GM10847 (cell line): ENCODE data around the gene ZNF792.

Experiments used
- POLR2A ChIP-seq: IDR thresholded peaks from 2 replicates; pipeline ENCODE4 v1.6.1; 2011; ENCODE audit not compliant: insufficient read length; ENCODE audit errors: extremely low read depth

Gene ZNF792

DNA sequence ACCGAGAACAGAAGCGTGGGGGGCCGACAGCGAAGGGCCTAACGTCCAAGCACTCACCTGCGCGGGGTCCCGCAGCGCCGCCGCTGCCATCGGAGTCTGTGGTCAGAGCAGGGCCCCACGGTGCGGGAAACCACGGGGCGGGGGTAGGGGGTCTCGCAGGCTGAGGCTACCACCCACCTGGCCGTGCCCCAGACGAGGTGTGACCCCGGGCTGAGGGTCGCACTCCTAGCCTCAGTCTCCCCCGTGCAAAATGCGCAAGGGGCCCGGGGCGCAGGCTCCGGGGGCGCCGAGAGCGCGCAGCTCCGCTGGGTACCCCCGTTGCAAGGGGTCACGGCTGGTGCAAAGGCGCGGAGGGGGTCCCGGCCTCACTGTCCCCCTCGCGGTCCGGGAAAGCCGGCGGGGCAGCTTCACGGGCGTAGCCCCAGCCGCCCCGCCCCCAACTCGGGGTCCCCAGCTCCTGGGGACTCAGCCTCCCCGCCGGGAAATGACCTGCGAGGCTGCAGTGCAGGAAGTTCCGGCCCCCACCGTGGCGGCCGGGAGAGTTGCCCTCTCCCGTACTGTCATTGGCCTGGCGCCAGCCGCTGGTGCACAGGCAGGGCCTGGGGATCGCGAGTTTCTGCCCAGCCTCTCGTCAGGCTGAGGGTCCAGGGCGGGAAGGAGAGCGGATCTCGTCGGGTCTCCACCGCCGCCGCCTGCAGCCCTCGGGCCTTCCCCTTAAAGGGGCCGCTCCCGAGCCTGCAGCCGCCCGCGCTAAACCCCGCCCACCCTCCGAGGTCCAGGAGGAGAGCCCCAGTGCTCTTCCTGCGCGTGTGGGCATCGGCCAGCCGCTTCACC is at the start of gene ZNF792:
ZNF792 (minus strand) TSS at position 657 of the 834 bp plus-strand sequence; CDS start at position 90, 567 bp downstream.
- peak; percentile 41 for TF ChIP-seq POLR2A

DNA sequence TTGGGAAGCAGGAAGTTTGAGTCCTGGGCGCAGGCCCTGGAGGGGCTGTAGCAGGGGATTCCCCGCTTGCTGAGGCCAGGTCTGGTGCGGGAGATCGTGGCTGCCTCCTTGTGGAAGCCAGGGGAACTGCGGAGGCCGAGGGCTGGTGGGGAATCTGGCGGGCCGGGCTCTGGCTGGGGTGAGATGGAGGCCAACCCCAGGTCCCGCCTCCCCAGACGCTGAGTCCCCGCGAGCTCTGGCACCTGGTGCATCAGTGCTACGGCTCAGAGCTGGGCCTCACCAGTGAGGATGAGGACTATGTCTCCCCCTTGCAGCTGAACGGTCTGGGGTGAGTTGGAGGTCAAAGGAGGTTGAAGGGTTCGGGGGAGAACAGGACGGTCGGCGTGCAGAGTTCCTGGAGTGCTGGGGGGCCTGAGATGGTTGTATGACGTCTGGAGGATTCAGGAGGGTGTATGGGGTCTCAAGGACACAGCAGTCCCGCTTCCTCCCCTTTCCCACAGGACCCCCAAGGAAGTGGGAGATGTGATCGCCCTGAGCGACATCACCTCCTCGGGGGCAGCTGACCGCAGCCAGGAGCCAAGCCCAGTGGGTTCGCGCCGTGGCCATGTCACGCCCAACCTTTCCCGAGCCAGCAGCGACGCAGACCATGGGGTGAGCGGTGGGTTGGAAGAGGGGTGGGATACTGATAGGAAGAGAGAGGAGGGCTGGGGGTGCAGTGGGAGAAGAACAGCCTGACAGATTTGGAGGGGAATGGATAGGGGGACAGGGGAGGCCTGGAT is 49.2 kb upstream of the ZNF792 start:
- no peak for TF ChIP-seq POLR2A

DNA sequence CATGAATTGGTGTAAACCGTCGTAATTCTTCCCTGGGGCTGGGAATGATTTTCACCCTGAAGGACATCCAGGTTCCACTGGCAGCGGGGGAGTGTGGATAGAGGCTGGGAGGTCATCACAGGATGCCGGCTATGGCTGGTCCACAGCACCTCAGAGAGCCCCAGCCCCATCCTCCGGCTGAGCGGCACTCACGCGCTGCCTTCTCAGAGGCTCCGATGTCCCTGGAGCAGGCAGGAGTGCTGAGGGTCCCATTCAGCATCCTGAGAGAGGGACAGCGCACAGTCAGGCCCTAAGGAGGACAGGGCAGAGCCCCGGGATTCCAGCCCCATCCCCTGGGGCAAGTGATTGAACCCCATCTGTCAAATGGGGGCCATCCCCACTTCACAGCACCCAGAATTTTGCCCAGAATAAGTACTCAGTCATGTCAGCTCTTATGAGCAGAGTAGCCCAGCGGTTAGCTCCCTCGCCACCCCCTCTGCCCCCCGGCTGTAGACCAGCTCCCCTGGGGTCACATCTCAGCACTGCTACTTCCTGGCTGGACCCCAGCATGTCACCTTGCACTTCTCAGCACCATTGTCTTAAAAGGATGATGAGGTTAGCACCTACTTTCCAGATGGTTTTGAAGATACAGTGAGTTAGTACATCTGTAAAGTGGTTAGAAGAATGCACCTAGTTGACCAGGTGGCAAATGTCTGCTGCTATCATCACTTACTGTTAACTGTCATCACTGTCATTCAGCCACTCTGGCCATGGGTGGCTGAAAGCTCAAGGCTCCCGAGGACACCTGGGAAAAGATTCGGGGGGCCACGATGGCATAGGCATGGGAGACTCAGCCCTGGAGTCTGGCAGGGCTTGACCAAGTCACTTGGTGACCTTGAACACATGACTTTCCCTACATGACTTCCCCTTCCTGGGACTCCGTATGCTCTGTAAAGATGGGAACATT is 48.0 kb upstream of the ZNF792 start:
- TF ChIP-seq POLR2A: no peak

DNA sequence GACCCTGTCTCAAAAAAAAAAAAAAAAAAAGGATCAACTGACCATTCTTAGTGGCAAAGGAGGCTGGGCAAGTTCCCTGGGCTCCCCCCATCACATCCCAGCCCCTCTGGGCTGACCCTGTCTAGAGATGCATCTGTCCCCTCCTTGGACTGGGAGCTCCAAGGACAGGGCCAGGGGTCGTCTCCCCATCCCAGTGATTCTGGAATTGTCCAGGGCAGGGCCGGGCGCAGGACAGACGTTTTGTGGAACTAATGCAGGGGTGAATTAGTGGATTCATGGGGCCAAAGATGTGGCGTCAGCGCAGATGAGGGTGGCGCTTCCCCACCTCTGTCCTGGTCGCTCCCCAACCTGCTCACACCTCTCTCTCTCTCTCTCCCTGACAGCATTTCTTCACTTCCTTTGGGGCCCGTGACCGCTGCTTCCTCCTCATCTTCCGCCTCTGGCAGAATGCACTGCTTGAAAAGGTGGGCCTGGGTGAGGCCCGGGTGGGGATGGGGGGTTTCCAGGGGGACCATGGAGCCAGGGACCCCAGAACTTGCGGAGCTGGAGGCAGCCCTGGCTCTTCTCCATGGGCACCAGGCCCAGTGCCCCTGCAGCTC is 47.2 kb upstream of the ZNF792 start:
- no peak for TF ChIP-seq POLR2A

DNA sequence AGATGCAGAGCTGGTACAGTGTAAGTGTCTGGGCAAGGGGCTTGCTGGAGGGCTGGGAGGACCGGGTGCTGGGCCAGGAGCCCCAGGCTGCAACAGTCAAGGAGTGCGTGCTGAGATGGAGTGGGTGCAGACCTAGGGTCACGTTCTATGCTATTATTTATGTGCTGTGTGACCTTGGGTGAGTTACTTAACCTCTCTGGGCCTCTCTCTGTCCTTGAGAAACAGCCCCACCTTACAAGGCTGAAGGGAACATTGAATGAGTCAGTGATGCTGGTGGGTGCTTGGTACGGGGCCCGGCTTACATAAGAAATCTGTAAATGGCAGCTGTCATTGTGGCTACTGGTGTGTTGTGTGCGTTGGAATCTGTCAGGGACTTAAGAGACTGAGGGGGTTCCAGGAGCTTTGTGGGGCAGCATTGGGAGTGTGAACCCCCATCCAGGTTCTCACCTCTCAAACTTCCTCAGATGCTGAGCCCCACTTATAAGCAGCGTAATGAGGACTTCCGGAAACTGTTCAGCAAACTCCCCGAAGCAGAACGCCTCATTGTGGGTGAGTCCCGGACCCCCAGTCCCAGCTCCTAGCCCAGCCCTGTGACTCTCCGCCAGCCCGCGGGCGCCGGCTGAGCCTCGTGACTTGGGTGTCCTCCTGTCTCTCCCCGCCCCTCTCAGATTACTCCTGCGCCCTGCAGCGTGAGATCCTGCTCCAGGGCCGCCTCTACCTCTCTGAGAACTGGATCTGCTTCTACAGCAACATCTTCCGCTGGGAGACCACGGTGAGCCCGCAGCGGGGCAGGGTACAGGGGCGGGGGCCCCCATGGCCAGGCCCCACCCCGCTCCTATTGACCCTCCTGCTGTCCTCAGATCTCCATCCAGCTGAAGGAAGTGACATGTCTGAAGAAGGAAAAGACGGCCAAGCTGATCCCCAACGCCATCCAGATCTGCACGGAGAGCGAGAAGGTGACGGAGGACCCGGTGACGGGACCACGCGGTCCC is 45.7 kb upstream of the ZNF792 start:
- TF ChIP-seq POLR2A: no peak

DNA sequence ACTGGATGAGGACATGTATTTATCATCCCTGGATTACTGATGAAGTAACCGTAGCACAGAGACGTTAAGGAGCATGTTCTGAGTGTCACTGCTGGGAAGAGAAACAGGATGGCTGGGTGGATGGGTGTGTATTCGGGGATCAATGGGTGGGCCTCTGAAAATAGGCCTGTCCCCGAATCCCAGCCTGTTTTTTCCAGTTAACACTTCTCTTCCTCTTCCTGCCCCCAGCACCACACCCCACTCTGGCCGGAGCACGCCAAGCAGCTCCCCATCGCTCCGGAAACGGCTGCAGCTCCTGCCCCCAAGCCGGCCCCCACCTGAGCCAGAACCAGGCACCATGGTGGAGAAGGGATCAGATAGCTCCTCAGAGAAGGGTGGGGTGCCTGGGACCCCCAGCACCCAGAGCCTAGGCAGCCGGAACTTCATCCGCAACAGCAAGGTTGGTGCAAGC is 44.9 kb upstream of the ZNF792 start:
- TF ChIP-seq POLR2A: no peak

DNA sequence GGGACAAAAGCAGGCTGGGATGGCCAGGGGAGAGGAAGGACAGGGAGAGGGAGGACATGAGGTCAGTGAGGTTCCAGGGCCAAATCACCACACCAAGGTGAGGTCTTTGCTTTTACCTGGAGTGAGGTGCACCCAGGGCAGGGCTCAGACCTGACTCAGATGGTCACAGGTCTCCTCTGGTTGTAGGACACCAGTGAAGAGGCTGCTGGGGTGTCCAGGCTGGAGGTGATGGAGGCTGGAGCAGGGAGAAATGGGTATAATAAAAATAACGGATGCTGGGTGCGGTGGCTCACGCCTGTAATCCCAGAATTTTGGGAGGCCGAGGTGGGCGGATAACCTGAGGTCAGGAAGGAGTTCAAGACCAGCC is 43.0 kb upstream of the ZNF792 start:
- no peak for TF ChIP-seq POLR2A

DNA sequence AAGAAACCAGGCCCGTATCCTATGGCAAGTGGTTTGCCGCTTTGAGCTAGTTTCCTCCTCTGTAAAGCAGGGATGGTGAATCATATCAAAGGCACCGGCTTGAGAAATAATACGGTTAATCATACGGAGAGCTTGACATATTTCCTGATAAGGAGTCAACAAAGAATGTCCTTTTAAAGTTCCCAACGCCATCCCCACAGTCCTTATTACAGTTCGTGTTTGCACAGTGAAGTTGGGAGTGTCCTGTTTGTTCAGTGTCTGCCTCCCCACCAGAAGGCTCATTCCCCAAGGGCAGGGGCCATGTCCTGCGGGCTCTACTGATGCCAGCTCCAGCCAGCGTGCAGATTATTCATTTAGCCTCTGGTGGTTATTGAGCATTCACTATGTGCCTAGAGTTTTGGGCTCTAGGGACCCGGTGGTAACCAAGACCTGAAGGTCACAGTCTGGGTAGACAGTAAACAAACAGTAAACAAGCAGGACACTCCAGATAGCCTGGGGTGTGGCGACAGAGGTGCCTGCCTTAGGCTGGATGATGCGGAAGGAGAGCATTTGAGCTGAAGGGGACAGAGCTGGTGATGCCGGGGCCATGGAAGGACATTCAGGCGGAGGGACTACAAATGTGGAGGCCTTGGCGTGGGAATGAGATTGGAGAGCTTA is 42.4 kb upstream of the ZNF792 start:
- no peak for TF ChIP-seq POLR2A

DNA sequence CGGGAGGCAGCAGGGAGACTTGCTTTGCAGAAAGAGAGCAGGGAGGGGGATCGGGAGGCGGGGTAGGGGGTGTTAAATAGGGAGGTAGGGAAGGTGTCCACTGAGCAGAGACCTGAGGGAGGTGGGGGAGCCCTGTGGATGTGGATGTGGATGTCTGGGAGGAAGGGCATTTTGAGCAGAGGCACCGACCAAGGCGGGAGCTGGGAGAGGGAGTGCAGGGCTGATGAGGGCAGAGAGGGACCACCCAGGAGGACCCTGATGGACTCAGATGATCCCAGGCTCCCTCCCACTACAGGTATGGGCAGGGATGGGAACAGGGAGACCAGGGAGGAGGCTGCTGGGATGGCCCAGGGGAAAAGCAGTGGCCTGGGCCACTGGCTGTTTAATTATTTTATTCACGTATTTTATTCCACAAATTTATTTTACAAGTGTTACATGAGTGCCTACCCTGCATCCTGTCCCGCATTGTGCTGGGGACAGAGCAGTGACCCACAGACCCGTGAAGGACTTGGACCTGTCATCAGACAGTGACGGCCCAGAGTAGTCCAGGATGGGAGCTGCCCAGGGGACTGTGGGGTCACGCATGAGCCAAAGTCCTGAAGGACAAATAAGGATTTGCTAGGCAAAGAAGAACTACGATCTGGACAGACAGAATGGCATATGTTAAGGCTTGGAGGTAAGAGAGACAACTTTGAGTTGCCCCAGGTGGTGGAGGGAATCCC is 41.4 kb upstream of the ZNF792 start:
- TF ChIP-seq POLR2A: no peak

DNA sequence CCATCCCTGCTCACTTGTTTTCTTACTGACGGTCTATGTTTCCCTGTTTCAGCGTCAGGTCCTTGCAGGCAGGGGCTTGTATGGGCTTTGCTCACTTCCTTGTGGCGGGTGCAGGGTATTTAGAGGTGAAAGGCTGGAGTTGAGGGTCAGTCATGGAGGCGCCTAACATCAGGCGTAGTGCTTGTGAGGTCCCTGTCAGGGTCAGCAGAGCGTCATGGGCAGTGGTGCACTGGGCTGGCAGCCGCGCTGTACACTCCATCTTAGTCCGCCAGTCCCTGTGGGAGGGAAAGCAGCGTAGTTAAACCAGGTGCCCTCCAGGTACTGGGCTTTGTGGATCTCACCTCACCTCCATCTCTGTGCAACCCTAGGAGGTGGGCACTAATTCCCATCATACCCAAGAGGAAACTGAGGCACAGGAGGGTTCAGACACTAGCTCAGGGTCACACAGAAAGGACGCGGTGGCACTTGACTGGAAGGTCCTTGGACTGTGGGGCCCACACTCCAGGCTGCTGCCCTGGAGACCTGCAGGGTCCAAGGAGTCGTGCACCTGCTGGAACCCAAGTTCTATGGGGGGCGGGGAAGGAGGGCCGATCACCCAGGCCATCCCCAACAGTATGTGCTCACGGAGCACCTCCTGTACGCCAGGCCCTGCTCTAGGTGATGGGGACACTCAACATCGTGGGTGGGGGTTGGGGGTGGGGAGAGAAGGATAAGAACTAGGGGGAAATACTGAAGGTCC is 40.7 kb upstream of the ZNF792 start:
- no peak for TF ChIP-seq POLR2A

DNA sequence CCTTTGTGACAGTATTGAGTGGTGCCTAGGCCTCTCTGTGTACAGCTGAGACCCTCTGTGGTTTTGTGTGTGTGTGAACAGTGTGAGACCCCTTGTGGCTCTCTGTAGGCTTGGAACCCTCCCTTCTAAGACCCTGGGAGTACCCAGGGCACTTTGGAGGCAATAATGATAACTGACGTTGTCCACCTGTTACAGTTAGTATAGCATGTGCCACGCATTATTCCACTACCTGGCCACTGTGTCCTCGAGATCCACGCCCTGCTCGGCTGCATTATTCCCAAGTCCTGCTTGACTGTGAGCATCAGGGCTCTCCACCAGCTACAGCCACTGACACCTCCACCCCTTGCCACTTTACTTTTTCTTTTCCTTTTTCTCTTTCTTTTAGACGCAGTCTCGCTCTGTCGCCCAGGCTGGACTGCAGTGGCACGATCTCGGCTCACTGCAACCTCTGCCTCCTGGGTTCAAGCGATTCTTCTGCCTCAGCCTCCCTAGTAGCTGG is 38.1 kb upstream of the ZNF792 start:
- TF ChIP-seq POLR2A: no peak

DNA sequence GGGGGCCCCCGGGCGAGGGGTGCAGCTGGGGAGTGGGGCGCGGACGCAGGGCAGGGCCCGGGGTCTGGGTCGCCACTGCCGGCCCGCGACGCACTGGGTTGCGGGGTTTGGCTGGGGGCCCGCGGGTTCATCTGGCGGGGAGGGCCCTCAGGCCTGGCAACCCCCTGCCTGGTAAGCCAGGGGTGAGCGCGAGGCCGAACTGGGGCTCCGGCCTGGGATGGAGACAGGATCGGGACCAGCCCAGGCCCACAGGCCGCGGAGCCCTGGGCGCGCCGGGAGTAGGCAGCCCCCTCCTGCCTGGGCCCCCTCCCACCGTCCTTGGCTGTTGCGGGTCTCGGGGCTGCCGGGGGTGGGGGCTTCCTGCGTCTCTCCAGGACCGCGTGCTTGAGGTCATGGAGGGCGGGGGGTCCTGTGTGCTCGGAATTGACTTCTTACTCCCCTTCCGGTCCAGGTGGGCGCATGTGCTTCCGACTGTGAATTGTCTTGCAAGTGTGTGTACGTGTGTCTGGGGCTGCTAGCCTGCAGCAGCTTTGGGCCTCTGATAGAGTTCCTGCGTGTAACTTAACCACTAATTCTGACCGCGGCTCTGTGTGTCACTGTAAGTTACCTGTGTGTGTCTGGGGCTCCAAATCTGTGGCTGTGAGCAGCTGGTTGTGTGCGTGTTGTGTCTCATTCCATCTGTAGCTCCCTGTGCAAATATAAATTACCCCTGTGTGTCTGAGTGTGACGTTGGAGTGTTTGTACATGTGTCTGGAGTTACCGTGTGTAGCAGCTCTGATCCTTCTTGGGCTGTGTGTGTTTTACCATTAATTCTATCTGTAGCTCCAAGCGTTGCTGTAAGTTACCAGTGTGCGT is 36.8 kb upstream of the ZNF792 start:
- TF ChIP-seq POLR2A: no peak
